HCT116 (cell line): ENCODE measurements around the gene FOXN3. TPM values are rescaled to one million over a fixed set of nuclear protein-coding genes. Genes with fewer than 3 reads are reported as not detected.

Experiments
- ATAC-seq: fragments of 200-7000 bp; cut with Tn5 transposase; 2 replicates; pipeline ENCODE4 v1.9.1; 2020; ENCODE audit warnings: mild to moderate bottlenecking, moderate library complexity
- BruUV-seq: library from RNA; stranded (reverse); fragments of 400-500 nt; replicated peaks from 2 replicates; lab custom pipeline; 2021; lab: Mats Ljungman, UMichigan
- CTCF ChIA-PET: fragments of 300-600 bp; sonication (Branson Sonifier 250); formaldehyde crosslinking; loops from one replicate; lab custom pipeline; 2021; ENCODE audit warnings: antibody characterized with exemption; lab: Charles Lee
- POLR2A ChIA-PET: fragments of 300-600, 350-600 bp; sonication (Branson Sonifier 250); formaldehyde crosslinking; loops from one replicate; lab custom pipeline; 2021; ENCODE audit warnings: antibody characterized with exemption; lab: Charles Lee
- RAD21 ChIA-PET, 2 experiments: fragments of 300-600 bp; sonication (Branson Sonifier 250); formaldehyde crosslinking; loops; one replicate each; lab custom pipeline; 2023; ENCODE audit warnings: low total read pairs in 2 of 2; ENCODE audit not compliant: uncharacterized antibody in 2 of 2, unreplicated experiment in 2 of 2, low non-redundant PET in 1 of 2; lab: Charles Lee
- DNase-seq: peaks from one replicate; pipeline ENCODE4 v3.0.0-alpha.2; 2010; ENCODE audit warnings: low read depth, low spot score
- H2AFZ ChIP-seq: fragments of 200-600 bp; shearing (Covaris generic), sonication (generic); 2 replicates; pipeline ENCODE4 v1.6.1; 2017; ENCODE audit warnings: low read depth, mixed run types, mixed read lengths, antibody characterized with exemption, low read length; ENCODE audit not compliant: poor library complexity, severe bottlenecking
- H3K27ac ChIP-seq: 2 replicates; pipeline ENCODE4 v1.5.1; 2012; ENCODE audit warnings: low read depth, low read length
- H3K27me3 ChIP-seq: fragments of 200-600 bp; sonication (generic); 2 replicates; pipeline ENCODE4 v1.6.1; 2016; ENCODE audit warnings: mixed run types, low read length, mixed read lengths; ENCODE audit not compliant: insufficient read depth
- H3K36me3 ChIP-seq, 2 experiments: fragments of 200-500 bp in 1 of 2; fragments of 200-600 bp in 1 of 2; sonication (Bioruptor generic) in 1 of 2; sonication (generic) in 1 of 2; 2 replicates each; pipeline versions ENCODE4 v1.5.1 to v1.6.1; 2014 to 2016; ENCODE audit warnings: low read length in 2 of 2, inconsistent platforms in 1 of 2, mixed read lengths in 1 of 2, mixed run types in 1 of 2; ENCODE audit not compliant: insufficient read depth in 2 of 2, control insufficient read depth in 1 of 2
- H3K4me1 ChIP-seq, 2 experiments: fragments of 200-600 bp in 1 of 2; sonication (generic) in 1 of 2; 2 replicates each; pipeline versions ENCODE4 v1.5.1 to v1.6.1; 2012 to 2017; ENCODE audit warnings: low read length in 2 of 2, inconsistent platforms in 1 of 2, mild to moderate bottlenecking in 1 of 2, mixed read lengths in 1 of 2, mixed run types in 1 of 2, moderate library complexity in 1 of 2; ENCODE audit not compliant: insufficient read depth in 2 of 2, control insufficient read depth in 1 of 2
- H3K4me2 ChIP-seq: fragments of 200-600 bp; sonication (generic); 2 replicates; pipeline ENCODE4 v1.6.1; 2017; ENCODE audit warnings: mixed run types, low read length, mixed read lengths
- H3K4me3 ChIP-seq, 2 experiments: fragments of 200-600 bp in 1 of 2; sonication (generic) in 1 of 2; replicated peaks in 1 of 2; 2 replicates each; pipeline ENCODE4 v1.5.1; 2011 to 2016; ENCODE audit warnings: low read length in 2 of 2, control low read depth in 1 of 2, low read depth in 1 of 2, mild to moderate bottlenecking in 1 of 2, mixed read lengths in 1 of 2, mixed run types in 1 of 2
- H3K79me2 ChIP-seq: fragments of 200-600 bp; sonication (generic); 2 replicates; pipeline ENCODE4 v1.6.1; 2017; ENCODE audit warnings: mild to moderate bottlenecking, mixed run types, low read length, moderate library complexity, mixed read lengths; ENCODE audit not compliant: insufficient read depth
- H3K9ac ChIP-seq: fragments of 200-600 bp; sonication (generic); 2 replicates; pipeline ENCODE4 v1.6.1; 2016; ENCODE audit warnings: low read length, mixed read lengths
- H3K9me2 ChIP-seq: fragments of 200-600 bp; sonication (generic), shearing (Covaris generic); 2 replicates; pipeline ENCODE4 v1.6.1; 2017; ENCODE audit warnings: mixed run types, mild to moderate bottlenecking, moderate library complexity; ENCODE audit not compliant: insufficient read depth
- H3K9me3 ChIP-seq, 2 experiments: fragments of 200-500 bp in 1 of 2; fragments of 200-600 bp in 1 of 2; sonication (Bioruptor generic) in 1 of 2; sonication (generic) in 1 of 2; 2 replicates each; pipeline ENCODE4 v1.6.1; 2014 to 2017; ENCODE audit warnings: low read length in 2 of 2, mixed read lengths in 2 of 2, inconsistent platforms in 1 of 2, low read depth in 1 of 2, mild to moderate bottlenecking in 1 of 2, mixed run types in 1 of 2, moderate library complexity in 1 of 2; ENCODE audit not compliant: control insufficient read depth in 1 of 2, insufficient read depth in 1 of 2
- H4K20me1 ChIP-seq: fragments of 200-600 bp; sonication (generic), shearing (Covaris generic); 2 replicates; pipeline ENCODE4 v1.6.1; 2017; ENCODE audit warnings: mixed run types, mild to moderate bottlenecking, moderate library complexity; ENCODE audit not compliant: insufficient read depth
- CBX3 ChIP-seq: IDR thresholded peaks from 2 replicates; pipeline ENCODE4 v1.6.1; 2012; ENCODE audit warnings: low read depth
- JUND ChIP-seq: IDR thresholded peaks from 2 replicates; pipeline ENCODE4 v1.6.1; 2012
- POLR2A ChIP-seq: IDR thresholded peaks from 2 replicates; pipeline ENCODE4 v1.7.0; 2011; ENCODE audit warnings: borderline replicate concordance; ENCODE audit not compliant: insufficient read depth, insufficient read length; ENCODE audit errors: extremely low read depth
- RAD21 ChIP-seq: IDR thresholded peaks from 2 replicates; pipeline ENCODE4 v1.6.1; 2012; ENCODE audit warnings: low read depth, mild to moderate bottlenecking
- SIN3A ChIP-seq: IDR thresholded peaks from 2 replicates; pipeline ENCODE4 v1.6.1; 2012; ENCODE audit warnings: low read depth
- SP1 ChIP-seq: IDR thresholded peaks from 2 replicates; pipeline ENCODE4 v1.6.1; 2012; ENCODE audit warnings: low read depth
- TCF7L2 ChIP-seq: IDR thresholded peaks from 2 replicates; pipeline ENCODE4 v1.7.0; 2011; ENCODE audit warnings: borderline replicate concordance, inconsistent platforms; ENCODE audit not compliant: insufficient read depth, insufficient read length; ENCODE audit errors: extremely low read depth
- ZFX ChIP-seq: fragments of 450-650 bp; IDR thresholded peaks from 2 replicates; pipeline ENCODE4 v1.6.1; 2017
- ZNF274 ChIP-seq: fragments of 200-500 bp; sonication (Bioruptor generic); IDR thresholded peaks from 2 replicates; pipeline ENCODE4 v1.6.1; 2014; ENCODE audit warnings: mild to moderate bottlenecking, low read depth, low read length, inconsistent platforms
- intact Hi-C: fragments of 100-400 bp; cut with micrococcal nuclease; formaldehyde crosslinking; loops from 2 replicates; pipeline ENCODE4 v1.10.0; 2022
- total RNA-seq: library from RNA; stranded (reverse); gene quantifications from one replicate; pipeline ENCODE4 v1.2.1, GENCODE V29; 2021; ENCODE audit not compliant: unreplicated experiment
- TF ChIP-seq, protein P1 (sequence below), 3 experiments: fragments of 200-600 bp in 1 of 3; sonication (generic) in 1 of 3; IDR thresholded peaks in 2 of 3; conservative IDR thresholded peaks in 1 of 3; 2 replicates each; pipeline ENCODE4 v1.5.1; 2012 to 2017; ENCODE audit warnings: low read depth in 2 of 3, low read length in 2 of 3, antibody characterized with exemption in 1 of 3, borderline replicate concordance in 1 of 3, control low read depth in 1 of 3, mild to moderate bottlenecking in 1 of 3, mixed read lengths in 1 of 3, mixed run types in 1 of 3, moderate library complexity in 1 of 3; ENCODE audit not compliant: insufficient read depth in 1 of 3
- TF ChIP-seq, protein P2 (sequence below): IDR thresholded peaks from 2 replicates; pipeline ENCODE4 v1.6.1; 2012; ENCODE audit warnings: low read depth

Gene FOXN3
- total RNA-seq, 1 experiment from 2014 or later: 20.0 TPM

DNA sequence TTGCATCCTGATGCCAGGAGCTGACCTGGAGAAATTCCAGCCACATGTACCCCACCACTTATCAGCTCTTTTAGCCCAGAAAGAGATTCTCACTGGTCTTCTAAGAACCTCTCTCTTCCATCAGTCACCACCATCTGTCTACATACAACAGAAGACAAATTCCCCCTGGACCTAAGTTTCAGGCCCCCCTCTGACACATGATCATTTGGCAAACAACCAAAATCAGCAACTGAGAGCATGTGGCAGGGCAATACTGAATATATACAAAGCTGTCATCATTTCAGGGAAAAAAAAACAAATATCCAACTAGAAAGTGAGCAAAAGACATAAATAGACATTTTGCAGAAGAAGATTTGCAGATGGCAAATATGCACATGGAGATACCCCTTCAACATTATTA is 180.2 kb downstream of the FOXN3 start (continued):
- TF ChIP-seq, protein P1, sequence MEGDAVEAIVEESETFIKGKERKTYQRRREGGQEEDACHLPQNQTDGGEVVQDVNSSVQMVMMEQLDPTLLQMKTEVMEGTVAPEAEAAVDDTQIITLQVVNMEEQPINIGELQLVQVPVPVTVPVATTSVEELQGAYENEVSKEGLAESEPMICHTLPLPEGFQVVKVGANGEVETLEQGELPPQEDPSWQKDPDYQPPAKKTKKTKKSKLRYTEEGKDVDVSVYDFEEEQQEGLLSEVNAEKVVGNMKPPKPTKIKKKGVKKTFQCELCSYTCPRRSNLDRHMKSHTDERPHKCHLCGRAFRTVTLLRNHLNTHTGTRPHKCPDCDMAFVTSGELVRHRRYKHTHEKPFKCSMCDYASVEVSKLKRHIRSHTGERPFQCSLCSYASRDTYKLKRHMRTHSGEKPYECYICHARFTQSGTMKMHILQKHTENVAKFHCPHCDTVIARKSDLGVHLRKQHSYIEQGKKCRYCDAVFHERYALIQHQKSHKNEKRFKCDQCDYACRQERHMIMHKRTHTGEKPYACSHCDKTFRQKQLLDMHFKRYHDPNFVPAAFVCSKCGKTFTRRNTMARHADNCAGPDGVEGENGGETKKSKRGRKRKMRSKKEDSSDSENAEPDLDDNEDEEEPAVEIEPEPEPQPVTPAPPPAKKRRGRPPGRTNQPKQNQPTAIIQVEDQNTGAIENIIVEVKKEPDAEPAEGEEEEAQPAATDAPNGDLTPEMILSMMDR (IDR thresholded peaks at IDR 0.05 in 2 of 3, conservative IDR thresholded peaks at IDR 0.05 in 1 of 3; ENCODE audit: borderline replicate concordance in 1 of 3, insufficient read depth in 1 of 3, low read depth in 2 of 3, low read length in 2 of 3): no peak

DNA sequence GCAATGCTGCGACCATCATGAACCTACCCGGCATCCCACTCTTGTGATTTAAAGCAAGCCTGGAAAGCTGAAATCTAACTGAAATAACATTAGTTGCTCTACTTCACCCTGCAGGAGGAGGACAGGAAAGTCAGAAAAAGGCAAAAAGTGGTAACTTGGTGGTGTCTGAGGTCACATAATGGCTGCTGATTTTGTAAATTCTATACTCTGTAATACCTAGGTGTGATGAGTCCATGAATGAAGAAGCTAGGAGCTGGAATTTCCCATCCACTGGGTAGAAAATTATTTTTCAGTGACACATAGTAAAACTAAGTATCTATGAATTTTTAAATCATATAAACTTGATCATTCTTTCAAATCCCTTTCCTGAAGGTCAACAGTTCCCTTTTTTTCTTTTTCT is 183.8 kb downstream of the FOXN3 start:
- Histone ChIP-seq H3K27ac (no peak overlapping the region), H3K36me3 (no peaks in the 10 kb centered on the region), H3K27me3 (no peaks in the 10 kb centered on the region), H3K4me1 (no peaks in the 10 kb centered on the region), H4K20me1 (no peaks in the 10 kb centered on the region), H3K9ac (no peak overlapping the region), H3K4me2 (no peak overlapping the region), H3K4me3 (no peak overlapping the region), H3K79me2 (no peaks in the 10 kb centered on the region), H2AFZ (no peak overlapping the region), H3K9me2 (no peaks in the 10 kb centered on the region), H3K9me3 (no peaks in the 10 kb centered on the region)
- CTCF ChIA-PET: no interaction called here
- intact Hi-C loops: no loop called here
- no TSS peak for BruUV-seq
- POLR2A ChIA-PET: no interaction called here
- no peak for DNase-seq
- TF ChIP-seq RAD21: no peak
- TF ChIP-seq ZFX: no peak
- TF ChIP-seq ZNF274: no peak
- TF ChIP-seq TCF7L2: no peak
- TF ChIP-seq, protein P2, sequence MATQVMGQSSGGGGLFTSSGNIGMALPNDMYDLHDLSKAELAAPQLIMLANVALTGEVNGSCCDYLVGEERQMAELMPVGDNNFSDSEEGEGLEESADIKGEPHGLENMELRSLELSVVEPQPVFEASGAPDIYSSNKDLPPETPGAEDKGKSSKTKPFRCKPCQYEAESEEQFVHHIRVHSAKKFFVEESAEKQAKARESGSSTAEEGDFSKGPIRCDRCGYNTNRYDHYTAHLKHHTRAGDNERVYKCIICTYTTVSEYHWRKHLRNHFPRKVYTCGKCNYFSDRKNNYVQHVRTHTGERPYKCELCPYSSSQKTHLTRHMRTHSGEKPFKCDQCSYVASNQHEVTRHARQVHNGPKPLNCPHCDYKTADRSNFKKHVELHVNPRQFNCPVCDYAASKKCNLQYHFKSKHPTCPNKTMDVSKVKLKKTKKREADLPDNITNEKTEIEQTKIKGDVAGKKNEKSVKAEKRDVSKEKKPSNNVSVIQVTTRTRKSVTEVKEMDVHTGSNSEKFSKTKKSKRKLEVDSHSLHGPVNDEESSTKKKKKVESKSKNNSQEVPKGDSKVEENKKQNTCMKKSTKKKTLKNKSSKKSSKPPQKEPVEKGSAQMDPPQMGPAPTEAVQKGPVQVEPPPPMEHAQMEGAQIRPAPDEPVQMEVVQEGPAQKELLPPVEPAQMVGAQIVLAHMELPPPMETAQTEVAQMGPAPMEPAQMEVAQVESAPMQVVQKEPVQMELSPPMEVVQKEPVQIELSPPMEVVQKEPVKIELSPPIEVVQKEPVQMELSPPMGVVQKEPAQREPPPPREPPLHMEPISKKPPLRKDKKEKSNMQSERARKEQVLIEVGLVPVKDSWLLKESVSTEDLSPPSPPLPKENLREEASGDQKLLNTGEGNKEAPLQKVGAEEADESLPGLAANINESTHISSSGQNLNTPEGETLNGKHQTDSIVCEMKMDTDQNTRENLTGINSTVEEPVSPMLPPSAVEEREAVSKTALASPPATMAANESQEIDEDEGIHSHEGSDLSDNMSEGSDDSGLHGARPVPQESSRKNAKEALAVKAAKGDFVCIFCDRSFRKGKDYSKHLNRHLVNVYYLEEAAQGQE: no peak
- no peak for TF ChIP-seq JUND
- TF ChIP-seq SIN3A: no peak
- TF ChIP-seq SP1: no peak
- no peak for TF ChIP-seq CBX3
- TF ChIP-seq POLR2A: no peak
- no peak for ATAC-seq
- RAD21 ChIA-PET: no interaction called here
